Trophoblast cell (in vitro differentiated cells and primary cell): ENCODE measurements around the gene GJA1.
"Not testable (repeated sequence)": the region's sequence is repeated elsewhere in the genome, so short reads cannot be mapped to it uniquely, and the experiment has no call there.

Experiments
- DNase-seq, 2 donors: peaks; one replicate each; pipeline ENCODE4 v3.0.0-alpha.2; 2016
- H2AFZ ChIP-seq: 2 replicates; pipeline ENCODE4 v1.6.1; 2013; ENCODE audit warnings: low read length, moderate library complexity, mild to moderate bottlenecking; ENCODE audit not compliant: insufficient read depth, poor library complexity
- H2AK5ac ChIP-seq: 2 replicates; pipeline ENCODE4 v1.6.1; 2013; ENCODE audit warnings: mild to moderate bottlenecking, low read length
- H2BK120ac ChIP-seq: 2 replicates; pipeline ENCODE4 v1.6.1; 2013; ENCODE audit warnings: low read length, mild to moderate bottlenecking, moderate library complexity; ENCODE audit not compliant: insufficient read depth, poor library complexity
- H2BK12ac ChIP-seq: 2 replicates; pipeline ENCODE4 v1.6.1; 2013; ENCODE audit warnings: mild to moderate bottlenecking, low read length, moderate library complexity
- H2BK5ac ChIP-seq: 2 replicates; pipeline ENCODE4 v1.6.1; 2013; ENCODE audit warnings: low read length, low read depth, moderate library complexity, mild to moderate bottlenecking; ENCODE audit not compliant: poor library complexity
- H3K14ac ChIP-seq: 2 replicates; pipeline ENCODE4 v1.6.1; 2013; ENCODE audit warnings: mild to moderate bottlenecking, low read length
- H3K18ac ChIP-seq: 2 replicates; pipeline ENCODE4 v1.6.1; 2013; ENCODE audit warnings: mild to moderate bottlenecking, low read length
- H3K23ac ChIP-seq: 2 replicates; pipeline ENCODE4 v1.6.1; 2013; ENCODE audit warnings: low read length
- H3K27ac ChIP-seq: 2 replicates; pipeline ENCODE4 v1.5.1; 2013; ENCODE audit warnings: low read depth, mild to moderate bottlenecking, inconsistent platforms, low read length, moderate library complexity
- H3K27me3 ChIP-seq: 2 replicates; pipeline ENCODE4 v1.6.1; 2013; ENCODE audit warnings: inconsistent platforms, mild to moderate bottlenecking, low read length, moderate library complexity; ENCODE audit not compliant: insufficient read depth
- H3K36me3 ChIP-seq, 2 experiments: 1 replicate in 1 of 2; 2 replicates in 1 of 2; pipeline ENCODE4 v1.6.1; 2013; ENCODE audit warnings: low read length in 2 of 2, mild to moderate bottlenecking in 2 of 2, moderate library complexity in 1 of 2; ENCODE audit not compliant: insufficient read depth in 2 of 2, control insufficient read depth in 1 of 2
- H3K4ac ChIP-seq: 2 replicates; pipeline ENCODE4 v1.6.1; 2013; ENCODE audit warnings: low read depth, mild to moderate bottlenecking, low read length, moderate library complexity
- H3K4me1 ChIP-seq, 2 experiments: 1 replicate in 1 of 2; 2 replicates in 1 of 2; pipeline ENCODE4 v1.6.1; 2013; ENCODE audit warnings: low read length in 2 of 2, mild to moderate bottlenecking in 2 of 2, moderate library complexity in 1 of 2; ENCODE audit not compliant: insufficient read depth in 2 of 2, control insufficient read depth in 1 of 2
- H3K4me2 ChIP-seq: 2 replicates; pipeline ENCODE4 v1.6.1; 2013; ENCODE audit warnings: inconsistent platforms, mild to moderate bottlenecking, low read length, moderate library complexity
- H3K4me3 ChIP-seq: 2 replicates; pipeline ENCODE4 v1.5.1; 2013; ENCODE audit warnings: mild to moderate bottlenecking, low read depth, low read length, inconsistent platforms
- H3K79me1 ChIP-seq: one replicate; pipeline ENCODE4 v1.6.1; 2013; ENCODE audit warnings: low read length
- H3K79me2 ChIP-seq: 2 replicates; pipeline ENCODE4 v1.6.1; 2013; ENCODE audit warnings: low read length, mild to moderate bottlenecking; ENCODE audit not compliant: control insufficient read depth, insufficient read depth, poor library complexity
- H3K9ac ChIP-seq: 2 replicates; pipeline ENCODE4 v1.6.1; 2013; ENCODE audit warnings: mild to moderate bottlenecking, low read length
- H3K9me3 ChIP-seq: 2 replicates; pipeline ENCODE4 v1.6.1; 2013; ENCODE audit warnings: low read depth, mild to moderate bottlenecking, control low read depth, inconsistent platforms, low read length; ENCODE audit not compliant: insufficient read depth
- H4K12ac ChIP-seq: 2 replicates; pipeline ENCODE4 v1.6.1; 2013; ENCODE audit warnings: low read depth, mild to moderate bottlenecking, low read length, moderate library complexity
- H4K8ac ChIP-seq: 2 replicates; pipeline ENCODE4 v1.6.1; 2013; ENCODE audit warnings: low read depth, mild to moderate bottlenecking, low read length, moderate library complexity
- H4K91ac ChIP-seq: one replicate; pipeline ENCODE4 v1.6.1; 2013; ENCODE audit warnings: low read depth, mild to moderate bottlenecking, low read length, moderate library complexity
- WGBS: extraction: QIAGEN DNeasy Blood & Tissue Kit; methylation state at CpG from one replicate; pipeline ENCODE4 v1.1.7; 2013; ENCODE audit warnings: missing lambda C conversion rate; ENCODE audit not compliant: insufficient read length, insufficient coverage; ENCODE audit errors: extremely low coverage; 5-methylcytosine and 5-hydroxymethylcytosine counted together

Gene GJA1

GRCh38 chr6:121441477-121441876 is 6.0 kb downstream of the GJA1 start:
- no peak overlapping the region for H3K23ac ChIP-seq
- no peak overlapping the region for H2AK5ac ChIP-seq
- no peak overlapping the region for H3K4me2 ChIP-seq
- H4K91ac ChIP-seq: no peak overlapping the region
- no peak overlapping the region for H3K18ac ChIP-seq
- DNase-seq: no peak
- no peak overlapping the region for H3K4me3 ChIP-seq
- H3K27me3 ChIP-seq: no peaks in the 10 kb centered on the region
- H3K36me3 ChIP-seq: peaks cover 0 to 2% of the 10 kb centered on the region in 2 experiments
- no peak overlapping the region for H2BK120ac ChIP-seq
- H2AFZ ChIP-seq: no peak overlapping the region
- H4K12ac ChIP-seq: no peak overlapping the region
- no peak overlapping the region for H2BK5ac ChIP-seq
- H3K79me2 ChIP-seq: peaks cover 14% of the 10 kb centered on the region
- H4K8ac ChIP-seq: no peak overlapping the region
- no CpG with 5 or more reads among the region's 4 CpGs for WGBS
- H3K4me1 ChIP-seq: peaks cover 0 to 2% of the 10 kb centered on the region in 2 experiments
- H2BK12ac ChIP-seq: no peak overlapping the region
- peaks cover 7% of the 10 kb centered on the region for H3K79me1 ChIP-seq
- H3K4ac ChIP-seq: peak overlapping the region; percentile 29
- no peaks in the 10 kb centered on the region for H3K9me3 ChIP-seq
- no peak overlapping the region for H3K9ac ChIP-seq
- no peak overlapping the region for H3K14ac ChIP-seq
- no peak overlapping the region for H3K27ac ChIP-seq

DNA sequence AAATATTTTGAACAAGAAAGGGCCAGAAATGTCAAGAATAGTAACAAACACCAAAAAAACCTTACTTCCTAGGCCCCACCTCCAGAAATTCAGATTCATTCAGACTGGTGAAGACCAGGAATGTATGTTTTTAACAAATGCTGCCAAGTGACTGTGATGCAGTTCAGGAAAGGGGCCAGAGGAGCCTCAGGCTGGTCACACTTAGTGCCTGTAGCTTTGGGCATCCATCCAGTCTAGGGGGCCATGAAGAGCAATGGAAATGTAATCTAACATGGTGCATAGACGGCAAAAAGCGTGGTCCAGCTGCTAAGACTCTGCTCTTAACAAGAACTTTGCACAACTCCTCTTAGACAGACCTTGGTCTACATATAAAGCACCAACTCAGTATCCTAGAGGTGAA is 7.1 kb downstream of the GJA1 start:
- Histone ChIP-seq H3K4ac (peak overlapping the region; percentile 89), H2BK12ac (no peak overlapping the region), H3K9ac (no peak overlapping the region), H4K91ac (no peak overlapping the region), H3K9me3 (no peaks in the 10 kb centered on the region), H3K27me3 (no peaks in the 10 kb centered on the region), H3K23ac (no peak overlapping the region), H4K8ac (no peak overlapping the region), H3K36me3 (peaks cover 4 to 12% of the 10 kb centered on the region in 2 experiments), H2AK5ac (no peak overlapping the region), H3K4me1 (peaks cover 0 to 2% of the 10 kb centered on the region in 2 experiments), H3K27ac (no peak overlapping the region), H2BK120ac (no peak overlapping the region), H3K4me3 (no peak overlapping the region), H3K4me2 (no peak overlapping the region), H4K12ac (no peak overlapping the region), H3K18ac (no peak overlapping the region), H3K14ac (no peak overlapping the region), H2AFZ (no peak overlapping the region), H3K79me2 (peaks cover 8% of the 10 kb centered on the region), H2BK5ac (no peak overlapping the region), H3K79me1 (peaks cover 1% of the 10 kb centered on the region)
- WGBS: no CpG with 5 or more reads among the region's 2 CpGs
- no peak for DNase-seq

DNA sequence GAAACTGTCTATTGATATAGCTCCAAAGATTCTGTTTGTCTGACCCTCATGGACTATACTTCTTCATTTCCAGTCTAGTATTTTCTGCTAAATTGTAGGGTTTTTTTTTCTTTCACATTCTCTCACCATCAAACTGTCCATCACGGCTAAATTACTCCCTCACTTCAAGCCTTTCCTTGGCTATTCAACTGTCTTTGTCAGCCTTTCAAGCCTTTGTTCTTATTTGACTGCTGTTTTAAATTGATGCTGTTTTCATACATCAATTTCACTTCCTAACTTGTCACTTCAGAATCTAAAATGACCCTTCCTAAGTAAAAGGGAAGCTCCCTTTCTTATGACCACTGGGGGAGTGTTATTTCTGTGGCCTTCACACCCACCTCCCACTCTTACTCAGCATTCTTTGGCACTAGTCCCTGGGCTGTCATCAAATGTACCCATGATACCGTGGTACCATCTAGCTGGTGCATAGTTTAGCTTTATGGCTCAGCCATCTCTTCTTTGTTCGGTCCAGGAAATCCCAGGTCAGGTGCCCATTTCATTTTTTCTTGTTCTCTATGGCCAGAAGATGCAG is 8.6 kb downstream of the GJA1 start:
- no peaks in the 10 kb centered on the region for H3K27me3 ChIP-seq
- H3K9me3 ChIP-seq: no peaks in the 10 kb centered on the region
- no peak overlapping the region for H2BK120ac ChIP-seq
- H3K79me2 ChIP-seq: peaks cover 6% of the 10 kb centered on the region
- peaks cover 0 to 2% of the 10 kb centered on the region in 2 experiments for H3K4me1 ChIP-seq
- no CpG with 5 or more reads among the region's 3 CpGs for WGBS
- no peak overlapping the region for H3K9ac ChIP-seq
- H3K27ac ChIP-seq: no peak overlapping the region
- no peaks in the 10 kb centered on the region for H3K79me1 ChIP-seq
- no peak for DNase-seq
- H2BK5ac ChIP-seq: no peak overlapping the region
- H4K8ac ChIP-seq: no peak overlapping the region
- no peak overlapping the region for H3K4ac ChIP-seq
- peaks cover 6 to 16% of the 10 kb centered on the region in 2 experiments for H3K36me3 ChIP-seq
- no peak overlapping the region for H3K4me2 ChIP-seq
- no peak overlapping the region for H4K91ac ChIP-seq
- no peak overlapping the region for H3K18ac ChIP-seq
- H4K12ac ChIP-seq: no peak overlapping the region
- no peak overlapping the region for H3K23ac ChIP-seq
- H3K4me3 ChIP-seq: no peak overlapping the region
- H2BK12ac ChIP-seq: no peak overlapping the region
- no peak overlapping the region for H2AFZ ChIP-seq
- no peak overlapping the region for H2AK5ac ChIP-seq
- H3K14ac ChIP-seq: no peak overlapping the region

DNA sequence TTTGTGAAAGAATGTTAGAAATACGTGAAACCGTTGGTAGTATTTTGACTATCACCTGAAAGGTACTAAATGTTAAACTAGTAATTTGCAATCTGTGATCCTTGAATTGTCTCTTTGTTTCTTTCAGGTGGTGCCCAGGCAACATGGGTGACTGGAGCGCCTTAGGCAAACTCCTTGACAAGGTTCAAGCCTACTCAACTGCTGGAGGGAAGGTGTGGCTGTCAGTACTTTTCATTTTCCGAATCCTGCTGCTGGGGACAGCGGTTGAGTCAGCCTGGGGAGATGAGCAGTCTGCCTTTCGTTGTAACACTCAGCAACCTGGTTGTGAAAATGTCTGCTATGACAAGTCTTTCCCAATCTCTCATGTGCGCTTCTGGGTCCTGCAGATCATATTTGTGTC is 11.3 kb downstream of the GJA1 start:
- not testable (repeated sequence) for H3K18ac ChIP-seq, H4K91ac ChIP-seq, H2BK5ac ChIP-seq, H3K79me1 ChIP-seq, H3K4me1 ChIP-seq, H3K27ac ChIP-seq, H3K9me3 ChIP-seq, H4K8ac ChIP-seq, H4K12ac ChIP-seq, H3K9ac ChIP-seq, H3K4ac ChIP-seq, H2AFZ ChIP-seq, H3K27me3 ChIP-seq, H2BK120ac ChIP-seq, H3K4me2 ChIP-seq, H2AK5ac ChIP-seq, H3K4me3 ChIP-seq, H3K23ac ChIP-seq, H3K79me2 ChIP-seq, H3K14ac ChIP-seq, H2BK12ac ChIP-seq
- DNase-seq: peak; percentile 65
- peaks cover 10 to 18% of the 10 kb centered on the region in 2 experiments for H3K36me3 ChIP-seq
- WGBS: no CpG with 5 or more reads among the region's 7 CpGs
